NAMALWA (cell line): ENCODE data around the gene TTC23.
"Not testable (repeated sequence)": the region's sequence is repeated elsewhere in the genome, so short reads cannot be mapped to it uniquely, and the experiment has no call there.

Experiments used
- DNase-seq: peaks from one replicate; pipeline ENCODE4 v3.0.0-alpha.2; 2015; ENCODE audit warnings: low spot score

TTC23 gene

GRCh38 chr15:99250001-99250400 lies 620 bp upstream of the TTC23 start:
- no peak for DNase-seq

GRCh38 chr15:99248000-99248715 lies 1.2 kb downstream of the TTC23 start:
- DNase-seq = no peak

- no peak for DNase-seq
Observed at GRCh38 chr15:99247062-99247461, 2.3 kb downstream of the TTC23 start.

- DNase-seq = no peak
Observed at GRCh38 chr15:99244306-99244705, 5.1 kb downstream of the TTC23 start.

GRCh38 chr15:99241752-99242151 lies 7.6 kb downstream of the TTC23 start:
- no peak for DNase-seq

GRCh38 chr15:99239545-99240198 lies 9.7 kb downstream of the TTC23 start:
- peak; percentile 74 for DNase-seq

GRCh38 chr15:99238849-99239248 lies 10.5 kb downstream of the TTC23 start:
- no peak for DNase-seq

- not testable (repeated sequence) for DNase-seq
Observed at GRCh38 chr15:99234160-99234559, 15.2 kb downstream of the TTC23 start.

- DNase-seq = no peak
Observed at GRCh38 chr15:99232740-99233139, 16.6 kb downstream of the TTC23 start.

- DNase-seq = no peak
Observed at GRCh38 chr15:99230867-99231266, 18.5 kb downstream of the TTC23 start.

GRCh38 chr15:99228120-99228770 lies 21.1 kb downstream of the TTC23 start:
- no peak for DNase-seq

- DNase-seq = no peak
Observed at GRCh38 chr15:99226802-99227201, 22.6 kb downstream of the TTC23 start.

GRCh38 chr15:99224372-99225214 lies 24.8 kb downstream of the TTC23 start:
- DNase-seq = no peak

- DNase-seq = peak; percentile 73
Observed at GRCh38 chr15:99213187-99213811, 36.1 kb downstream of the TTC23 start.

- DNase-seq = no peak
Observed at GRCh38 chr15:99212406-99212805, 37.0 kb downstream of the TTC23 start.

GRCh38 chr15:99211926-99212325 lies 37.5 kb downstream of the TTC23 start:
- DNase-seq = no peak

- DNase-seq = no peak
Observed at GRCh38 chr15:99210334-99210733, 39.0 kb downstream of the TTC23 start.

GRCh38 chr15:99209326-99209725 lies 40.1 kb downstream of the TTC23 start:
- no peak for DNase-seq

GRCh38 chr15:99207672-99208071 lies 41.7 kb downstream of the TTC23 start:
- DNase-seq = no peak

GRCh38 chr15:99202176-99202552 lies 47.2 kb downstream of the TTC23 start:
- DNase-seq = no peak

GRCh38 chr15:99201408-99202175 lies 47.8 kb downstream of the TTC23 start:
- DNase-seq = no peak
